PFSK-1 (cell line): Measurements from ENCODE around the gene SPEF2.

ENCODE experiments used
- POLR2AphosphoS5 ChIP-seq: IDR thresholded peaks from 2 replicates; pipeline ENCODE4 v1.6.1; 2012; ENCODE audit warnings: low read depth, mild to moderate bottlenecking, control low read depth, low read length, moderate library complexity
- SIN3A ChIP-seq: IDR thresholded peaks from 2 replicates; pipeline ENCODE4 v1.6.1; 2012; ENCODE audit warnings: mild to moderate bottlenecking, low read length, moderate library complexity, borderline replicate concordance; ENCODE audit not compliant: insufficient read depth
- TF ChIP-seq, protein P1 (sequence below), 2 experiments: IDR thresholded peaks; 2 replicates each; pipeline versions ENCODE4 v1.6.1 to v1.8.0; 2011 to 2012; ENCODE audit warnings: low read depth in 2 of 2, low read length in 2 of 2, control low read depth in 1 of 2, inconsistent platforms in 1 of 2, mild to moderate bottlenecking in 1 of 2, moderate library complexity in 1 of 2; ENCODE audit not compliant: insufficient read depth in 1 of 2

DNA sequence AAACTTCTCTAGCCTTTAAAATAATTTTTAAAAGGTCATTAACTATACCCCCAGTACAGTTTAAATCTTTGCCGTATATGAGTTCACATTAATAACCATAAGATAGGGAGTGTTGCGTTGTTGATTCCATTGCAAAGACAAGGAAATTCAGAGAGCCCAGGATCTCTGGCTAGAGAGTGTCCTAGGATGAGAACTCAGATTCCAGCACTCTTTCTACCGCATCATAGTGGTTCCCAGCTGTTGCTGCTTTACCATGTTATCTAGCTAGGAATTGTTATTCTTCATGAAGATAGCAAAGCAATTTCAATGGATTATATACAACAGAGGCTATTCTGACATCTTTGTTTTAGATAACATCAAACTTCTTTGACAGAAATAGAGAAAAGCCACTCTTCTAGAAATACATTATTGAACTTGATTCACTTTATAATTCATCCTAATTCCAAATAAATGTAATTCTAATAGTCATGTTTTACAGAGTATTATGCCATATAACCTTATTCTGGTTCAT, 160.7 kb downstream of the SPEF2 start:
- TF ChIP-seq POLR2AphosphoS5 = no peak
- no peak for TF ChIP-seq SIN3A
- TF ChIP-seq, protein P1, sequence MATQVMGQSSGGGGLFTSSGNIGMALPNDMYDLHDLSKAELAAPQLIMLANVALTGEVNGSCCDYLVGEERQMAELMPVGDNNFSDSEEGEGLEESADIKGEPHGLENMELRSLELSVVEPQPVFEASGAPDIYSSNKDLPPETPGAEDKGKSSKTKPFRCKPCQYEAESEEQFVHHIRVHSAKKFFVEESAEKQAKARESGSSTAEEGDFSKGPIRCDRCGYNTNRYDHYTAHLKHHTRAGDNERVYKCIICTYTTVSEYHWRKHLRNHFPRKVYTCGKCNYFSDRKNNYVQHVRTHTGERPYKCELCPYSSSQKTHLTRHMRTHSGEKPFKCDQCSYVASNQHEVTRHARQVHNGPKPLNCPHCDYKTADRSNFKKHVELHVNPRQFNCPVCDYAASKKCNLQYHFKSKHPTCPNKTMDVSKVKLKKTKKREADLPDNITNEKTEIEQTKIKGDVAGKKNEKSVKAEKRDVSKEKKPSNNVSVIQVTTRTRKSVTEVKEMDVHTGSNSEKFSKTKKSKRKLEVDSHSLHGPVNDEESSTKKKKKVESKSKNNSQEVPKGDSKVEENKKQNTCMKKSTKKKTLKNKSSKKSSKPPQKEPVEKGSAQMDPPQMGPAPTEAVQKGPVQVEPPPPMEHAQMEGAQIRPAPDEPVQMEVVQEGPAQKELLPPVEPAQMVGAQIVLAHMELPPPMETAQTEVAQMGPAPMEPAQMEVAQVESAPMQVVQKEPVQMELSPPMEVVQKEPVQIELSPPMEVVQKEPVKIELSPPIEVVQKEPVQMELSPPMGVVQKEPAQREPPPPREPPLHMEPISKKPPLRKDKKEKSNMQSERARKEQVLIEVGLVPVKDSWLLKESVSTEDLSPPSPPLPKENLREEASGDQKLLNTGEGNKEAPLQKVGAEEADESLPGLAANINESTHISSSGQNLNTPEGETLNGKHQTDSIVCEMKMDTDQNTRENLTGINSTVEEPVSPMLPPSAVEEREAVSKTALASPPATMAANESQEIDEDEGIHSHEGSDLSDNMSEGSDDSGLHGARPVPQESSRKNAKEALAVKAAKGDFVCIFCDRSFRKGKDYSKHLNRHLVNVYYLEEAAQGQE (IDR thresholded peaks at IDR 0.05; ENCODE audit: insufficient read depth in 1 of 2, low read depth in 2 of 2, low read length in 2 of 2) = no peak
